Astrocyte of the spinal cord (primary cell): ENCODE data around the gene MARCHF7.

Experiments
- DNase-seq: peaks from one replicate; pipeline ENCODE4 v3.0.0; 2011; ENCODE audit warnings: low read depth, low spot score
- H3K4me3 ChIP-seq: 2 replicates; pipeline ENCODE4 v1.5.1; 2011; ENCODE audit warnings: low read depth, mild to moderate bottlenecking, low read length, moderate library complexity
- CTCF ChIP-seq: IDR thresholded peaks from 2 replicates; pipeline ENCODE4 v1.5.1; 2012; ENCODE audit warnings: low read depth, mild to moderate bottlenecking, low read length, inconsistent platforms
- in situ Hi-C: cut with HindIII; loops from 2 replicates; pipeline ENCODE4 v1.10.0; 2017; ENCODE audit warnings: low sequenced_read_pairs

The MARCHF7 gene

DNA sequence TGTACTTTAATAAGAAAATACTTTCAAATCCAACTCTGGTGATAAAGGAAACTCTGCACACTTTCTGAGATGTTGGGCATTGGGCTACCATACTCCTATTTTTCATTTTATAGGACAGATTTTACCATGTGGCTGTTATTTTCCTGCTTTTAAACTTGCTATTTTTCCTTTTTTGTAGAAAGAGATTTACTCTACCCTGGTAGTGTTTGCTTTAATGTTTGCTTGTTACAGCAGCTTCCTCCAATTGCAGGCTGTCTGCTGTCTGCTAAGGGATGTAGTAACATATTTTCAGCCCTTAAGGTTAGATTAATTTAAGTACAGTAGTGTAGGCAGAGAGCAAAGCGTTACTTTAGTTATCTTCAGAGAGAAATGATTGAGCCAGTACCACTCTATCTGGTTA, 38.6 kb downstream of the MARCHF7 start:
- in situ Hi-C loops = no loop called here
- no peak for TF ChIP-seq CTCF
- H3K4me3 ChIP-seq = no peak overlapping the region
- DNase-seq = no peak

- no peak for DNase-seq
- no peak for TF ChIP-seq CTCF
- no peak overlapping the region for H3K4me3 ChIP-seq
- in situ Hi-C loops = no loop called here
These were observed 41.5 kb downstream of the MARCHF7 start for GRCh38 chr2:159753797-159754196.

GRCh38 chr2:159755014-159755413, 42.7 kb downstream of the MARCHF7 start:
- no peak overlapping the region for H3K4me3 ChIP-seq
- no peak for DNase-seq
- no peak for TF ChIP-seq CTCF
- in situ Hi-C loops = no loop called here

DNA sequence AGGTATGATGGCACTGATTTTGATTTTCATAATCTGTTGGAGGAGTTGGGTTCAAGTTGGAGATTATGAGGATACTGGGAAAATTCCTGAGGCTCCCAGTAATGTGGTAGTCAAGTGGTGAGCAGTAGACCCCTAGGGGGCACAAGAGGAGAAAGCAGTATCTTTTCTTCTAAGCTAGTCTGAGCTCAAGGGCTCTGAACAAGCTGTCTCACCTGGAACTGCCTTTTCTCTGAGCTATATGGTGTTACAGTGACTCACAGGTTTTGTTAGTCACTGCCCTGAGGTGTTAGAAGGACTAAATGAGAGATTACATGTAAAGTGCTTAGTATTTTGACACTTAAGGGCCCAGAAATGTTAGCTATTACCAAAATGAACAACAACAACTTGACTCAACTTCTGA, 43.5 kb downstream of the MARCHF7 start:
- no peak for DNase-seq
- in situ Hi-C loops = no loop called here
- TF ChIP-seq CTCF = peak; percentile 38
- no peak overlapping the region for H3K4me3 ChIP-seq

- in situ Hi-C loops = no loop called here
- DNase-seq = no peak
- no peak for TF ChIP-seq CTCF
- H3K4me3 ChIP-seq = no peak overlapping the region
These were observed 45.9 kb downstream of the MARCHF7 start for GRCh38 chr2:159758239-159758638.

- TF ChIP-seq CTCF = no peak
- in situ Hi-C loops = no loop called here
- DNase-seq = no peak
- no peak overlapping the region for H3K4me3 ChIP-seq
These were observed 46.4 kb downstream of the MARCHF7 start for GRCh38 chr2:159758686-159759085.

DNA sequence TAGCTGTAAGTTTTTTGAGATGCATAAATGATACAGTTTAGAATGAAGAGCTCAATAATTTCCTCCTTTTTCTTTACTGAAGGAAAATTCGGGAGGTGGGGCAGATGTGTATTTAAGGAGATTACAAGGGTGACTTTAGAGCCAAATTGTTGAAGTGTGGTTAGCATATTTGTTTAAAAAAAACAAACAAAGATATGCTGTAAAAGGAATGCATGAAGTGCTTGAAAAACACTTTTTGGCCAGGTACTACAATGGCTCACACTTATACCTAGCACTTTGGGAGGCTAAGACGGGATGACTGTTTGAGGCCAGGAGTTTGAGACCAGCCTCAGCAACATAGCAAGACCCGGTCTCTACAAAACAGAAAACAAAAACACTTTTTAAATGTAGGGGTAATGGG, 47.3 kb downstream of the MARCHF7 start:
- no peak overlapping the region for H3K4me3 ChIP-seq
- DNase-seq = no peak
- in situ Hi-C loops = no loop called here
- TF ChIP-seq CTCF = no peak
